GM21717 (cell line): ENCODE data around the gene RAB3IP.
"Not testable (repeated sequence)": the region's sequence is repeated elsewhere in the genome, so short reads cannot be mapped to it uniquely, and the experiment has no call there.

ENCODE experiments used
- ATAC-seq: cut with Tn5 transposase; IDR thresholded peaks from one replicate; pipeline ENCODE4 v1.9.1; 2021; ENCODE audit warnings: mild to moderate bottlenecking, moderate library complexity; ENCODE audit not compliant: unreplicated experiment

The RAB3IP gene

DNA sequence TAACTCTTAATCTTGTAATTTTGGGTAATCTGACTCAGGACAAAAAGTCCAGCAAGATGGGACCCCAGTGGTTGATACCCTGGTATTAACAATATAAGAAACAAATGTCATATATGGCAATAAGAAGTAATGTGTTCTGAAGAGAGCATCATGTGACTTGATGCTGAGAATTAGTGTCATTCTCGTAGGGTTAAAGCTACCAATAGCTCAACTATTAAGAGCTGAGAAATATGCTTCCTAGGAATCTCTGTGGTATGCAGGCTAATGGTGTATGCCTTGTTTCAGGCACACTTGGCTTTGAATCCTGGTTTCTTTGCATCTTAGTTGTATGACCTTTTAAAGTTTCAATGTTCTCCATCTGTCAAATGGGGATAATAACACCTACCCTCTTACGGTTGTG lies 95.5 kb downstream of the RAB3IP start:
- ATAC-seq, result no peak

GRCh38 chr12:69834576-69834975 lies 95.9 kb downstream of the RAB3IP start:
- ATAC-seq, result no peak

DNA sequence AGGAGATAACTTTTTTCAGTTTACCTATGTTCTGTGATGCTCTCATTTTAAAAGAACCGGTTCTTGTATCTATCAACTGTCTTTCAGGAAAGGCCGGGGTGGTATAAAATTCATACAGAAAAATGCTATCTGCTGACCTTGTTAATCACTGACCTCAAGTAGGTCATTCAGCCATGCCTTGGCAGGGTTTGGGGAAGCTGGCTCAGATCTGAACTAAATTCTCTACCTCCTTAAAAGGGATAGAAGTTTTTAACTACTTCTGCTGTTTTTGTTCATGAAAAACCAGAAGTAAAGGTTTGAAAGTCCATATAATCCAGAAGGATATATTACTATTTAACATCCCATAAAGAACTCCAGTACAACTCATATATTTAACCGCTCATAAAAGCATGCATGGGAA lies 96.4 kb downstream of the RAB3IP start:
- ATAC-seq, result no peak

- ATAC-seq, result no peak
Observed at GRCh38 chr12:69836015-69836414, 97.4 kb downstream of the RAB3IP start.

- no peak for ATAC-seq
Observed at GRCh38 chr12:69837191-69837590, 98.5 kb downstream of the RAB3IP start.

DNA sequence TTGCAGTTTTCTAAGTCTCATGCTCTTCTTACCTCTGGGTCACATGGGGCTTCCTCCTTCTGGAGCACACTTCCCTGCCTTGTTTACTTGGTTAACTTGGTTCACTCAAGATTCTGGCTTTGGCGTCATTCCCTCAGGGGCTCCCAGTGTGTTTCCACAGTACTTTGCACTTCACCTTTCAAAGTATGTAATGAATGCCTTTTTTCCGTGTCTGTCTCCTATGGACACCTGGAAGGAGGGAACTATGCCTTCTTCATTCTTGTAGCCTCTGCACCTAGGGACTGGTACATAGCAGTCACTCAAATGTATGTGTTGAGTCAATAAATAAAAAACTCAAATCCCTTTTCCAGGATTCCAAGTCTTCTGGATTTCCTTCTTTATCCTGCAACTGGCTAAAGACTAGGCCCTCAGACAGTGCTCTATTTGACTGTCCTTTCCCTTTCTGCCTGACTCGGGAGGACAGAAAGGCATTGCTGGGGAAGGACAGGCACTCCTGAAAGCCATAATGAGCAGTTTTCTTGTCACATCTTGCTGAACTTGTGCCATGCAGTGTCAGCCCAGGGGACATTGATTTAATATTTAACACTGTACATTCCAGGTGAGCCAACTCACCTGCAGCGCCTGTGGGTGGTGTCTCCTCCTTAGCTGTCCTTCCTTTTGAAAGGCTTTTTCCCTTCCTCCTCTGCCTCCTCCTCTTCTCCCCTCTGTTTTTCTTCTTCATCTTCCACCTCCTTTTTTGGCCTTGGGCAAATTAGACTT lies 99.2 kb downstream of the RAB3IP start:
- no peak for ATAC-seq

DNA sequence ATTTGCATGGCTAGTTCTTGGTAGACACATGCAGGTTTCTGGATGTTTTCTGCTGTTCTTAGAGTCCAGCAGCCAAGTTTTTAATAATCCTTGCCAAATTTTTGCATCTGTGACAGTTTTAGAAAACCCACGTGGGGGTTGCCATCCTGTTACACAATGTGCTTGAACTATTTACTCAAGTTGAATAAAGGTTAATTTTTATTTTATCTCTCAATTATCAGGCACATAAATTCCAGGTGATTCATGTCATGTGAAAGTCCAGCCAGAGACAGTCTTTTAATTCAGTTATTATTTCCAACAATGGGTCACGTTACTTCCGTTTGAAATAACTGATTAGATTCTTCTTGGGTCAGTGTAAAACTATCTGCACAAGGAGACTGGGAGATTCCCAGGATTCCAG lies 102.1 kb downstream of the RAB3IP start:
- no peak for ATAC-seq

- ATAC-seq, result no peak
Observed at GRCh38 chr12:69843608-69844007, 104.9 kb downstream of the RAB3IP start.

GRCh38 chr12:69844416-69844815 lies 105.8 kb downstream of the RAB3IP start:
- ATAC-seq, result no peak

DNA sequence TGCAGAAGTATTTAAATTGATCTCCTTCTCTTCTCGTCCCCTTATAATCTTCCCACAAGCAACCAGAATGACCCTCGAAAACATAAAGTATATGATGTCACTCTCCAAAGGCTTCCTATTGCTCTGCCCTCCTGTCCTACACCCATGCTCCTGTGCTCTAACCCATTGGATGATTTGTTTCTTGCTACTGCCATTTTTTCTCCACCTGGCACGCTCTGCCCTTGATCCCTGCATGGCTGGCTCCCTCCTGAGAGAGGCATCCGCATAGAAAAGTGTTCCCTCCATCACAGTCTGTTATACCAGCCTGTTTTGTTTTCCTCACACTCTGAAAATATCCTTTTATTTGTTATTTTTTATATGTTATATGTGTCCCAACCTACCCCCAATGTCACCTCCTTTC lies 106.2 kb downstream of the RAB3IP start:
- no peak for ATAC-seq

- ATAC-seq, result no peak
Observed at GRCh38 chr12:69846976-69847375, 108.3 kb downstream of the RAB3IP start.

DNA sequence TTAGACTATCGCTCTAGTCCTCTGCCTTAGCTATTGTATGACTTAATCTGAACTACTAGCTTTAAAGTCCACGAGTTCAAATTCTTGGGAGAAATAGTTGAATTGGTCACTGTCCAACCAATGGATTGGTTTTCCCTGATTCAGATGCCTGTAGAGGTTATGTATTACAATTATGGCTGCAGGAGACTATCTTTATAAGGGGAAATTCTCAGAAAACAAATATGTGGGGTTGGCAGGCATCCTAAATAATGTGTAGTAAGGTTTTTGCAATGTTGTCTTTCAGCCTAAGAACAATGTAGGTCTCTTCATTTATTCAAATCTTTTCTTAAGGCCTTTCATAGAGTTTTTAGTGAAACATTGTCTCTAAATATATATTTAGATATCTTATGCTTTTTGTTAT lies 113.3 kb downstream of the RAB3IP start:
- no peak for ATAC-seq

GRCh38 chr12:69853176-69853961 lies 114.7 kb downstream of the RAB3IP start:
- ATAC-seq, result not testable (repeated sequence)

DNA sequence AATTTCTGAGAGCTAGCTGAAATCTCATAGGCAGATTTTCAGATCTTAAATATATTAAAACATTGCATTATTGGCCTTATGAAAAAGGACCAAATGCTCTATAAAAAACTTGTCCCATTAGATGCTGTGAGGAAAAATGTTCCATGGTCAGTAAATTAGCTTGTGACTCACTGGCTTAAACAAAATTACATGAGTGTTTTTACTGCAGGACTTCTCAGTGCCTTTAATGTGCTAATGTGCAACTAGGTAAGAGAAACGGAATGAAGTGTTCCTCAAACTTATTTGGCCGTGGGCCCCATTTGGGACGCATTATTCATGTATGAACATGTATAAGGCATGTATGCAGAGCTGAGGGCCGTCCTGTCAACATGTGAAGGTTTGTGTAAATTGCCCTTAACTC lies 128.0 kb downstream of the RAB3IP start:
- no peak for ATAC-seq

- ATAC-seq, result no peak
Observed at GRCh38 chr12:69868695-69869094, 130.0 kb downstream of the RAB3IP start.

DNA sequence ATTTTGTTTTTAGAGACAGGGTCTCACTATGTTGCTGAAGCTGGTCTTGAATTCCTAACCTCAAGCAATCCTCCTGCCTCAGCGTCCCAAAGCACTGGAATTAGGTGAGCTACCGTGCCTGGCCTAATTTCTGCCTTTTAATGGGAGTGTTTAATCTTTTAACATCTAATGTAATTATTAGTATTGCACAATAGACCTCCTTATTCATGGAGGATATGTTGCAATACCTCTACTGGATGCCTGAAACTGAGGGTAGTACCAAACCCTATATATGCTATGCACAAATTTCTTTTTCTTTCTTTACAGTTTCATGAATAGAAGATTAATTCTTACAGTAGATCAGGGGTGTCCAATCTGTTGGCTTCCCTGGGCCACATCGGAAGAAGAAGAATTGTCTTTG lies 134.1 kb downstream of the RAB3IP start:
- no peak for ATAC-seq
